K562 (cell line): ENCODE measurements around the gene NCOA6. TPM values are rescaled to one million over a fixed set of nuclear protein-coding genes. Genes with fewer than 3 reads are reported as not detected.

ENCODE experiments used
- ATAC-seq: fragments of 200-7000 bp; cut with Tn5 transposase; 3 replicates; pipeline ENCODE4 v1.9.1; 2020; ENCODE audit warnings: moderate library complexity
- BruUV-seq: library from RNA; stranded (reverse); fragments of 400-500 nt; replicated peaks from 2 replicates; lab custom pipeline; 2021; lab: Mats Ljungman, UMichigan
- CTCF ChIA-PET: fragments of 300-600 bp; formaldehyde crosslinking; extraction: SDS; loops from one replicate; lab custom pipeline; 2021; ENCODE audit warnings: low intra/inter-chr PET ratio; lab: Yijun Ruan, JAX
- POLR2A ChIA-PET: fragments of 300-600, 350-650 bp; sonication (Branson Sonifier 250); formaldehyde crosslinking; extraction: SDS; loops from one replicate; lab custom pipeline; 2021; ENCODE audit warnings: antibody characterized with exemption, inconsistent platforms; lab: Yijun Ruan, JAX
- DNase-seq, 4 experiments: peaks; one replicate each; pipeline versions ENCODE4 v3.0.0 to v3.0.0-alpha.2; 2011 to 2018; ENCODE audit warnings: low spot score in 3 of 4, mixed read lengths in 3 of 4; ENCODE audit errors: extremely low read depth in 1 of 4
- FAIRE-seq: peaks from 2 replicates; lab custom pipeline; 2011; peaks lifted over from hg19 to GRCh38; lab: Jason Lieb, UNC
- H2AFZ ChIP-seq: 2 replicates; pipeline ENCODE4 v1.6.0; 2011; ENCODE audit warnings: low read depth, low read length, control low read depth, inconsistent platforms
- H3K27ac ChIP-seq: fragments of 200-600 bp; 3 replicates; pipeline ENCODE4 v1.8.0; 2011; ENCODE audit warnings: low read depth, mild to moderate bottlenecking, control low read depth, inconsistent platforms, low read length, moderate library complexity, mixed read lengths; ENCODE audit errors: extremely low read depth
- H3K27me3 ChIP-seq, 2 experiments: fragments of 300-600 bp in 1 of 2; 2 replicates in 1 of 2; 3 replicates in 1 of 2; pipeline versions ENCODE4 v1.6.0 to v1.8.0; 2011; ENCODE audit warnings: inconsistent platforms in 2 of 2, low read length in 2 of 2, mild to moderate bottlenecking in 1 of 2, mixed read lengths in 1 of 2, moderate library complexity in 1 of 2; ENCODE audit not compliant: control insufficient read depth in 2 of 2, insufficient read depth in 2 of 2
- H3K36me3 ChIP-seq: fragments of 300-600 bp; 3 replicates; pipeline ENCODE4 v1.8.0; 2011; ENCODE audit warnings: mild to moderate bottlenecking, low read length, inconsistent platforms; ENCODE audit not compliant: control insufficient read depth, insufficient read depth
- H3K4me1 ChIP-seq, 2 experiments: fragments of 200-600 bp in 1 of 2; replicated peaks in 1 of 2; 2 replicates in 1 of 2; 3 replicates in 1 of 2; pipeline versions ENCODE4 v1.5.1 to v1.8.0; 2011; ENCODE audit warnings: inconsistent platforms in 2 of 2, low read length in 2 of 2, mild to moderate bottlenecking in 1 of 2, mixed read lengths in 1 of 2, moderate library complexity in 1 of 2; ENCODE audit not compliant: control insufficient read depth in 2 of 2, insufficient read depth in 2 of 2
- H3K4me2 ChIP-seq: 2 replicates; pipeline ENCODE4 v1.6.1; 2011; ENCODE audit warnings: low read length, control low read depth, inconsistent platforms, mixed read lengths; ENCODE audit not compliant: insufficient read depth
- H3K4me3 ChIP-seq: fragments of 200-600 bp; sonication (generic), shearing (Covaris generic); 2 replicates; pipeline ENCODE4 v1.5.1; 2016; ENCODE audit warnings: control low read depth, inconsistent platforms
- H3K79me2 ChIP-seq: fragments of 200-600 bp; 3 replicates; pipeline ENCODE4 v1.8.0; 2011; ENCODE audit warnings: low read length, inconsistent platforms; ENCODE audit not compliant: control insufficient read depth, insufficient read depth
- H3K9ac ChIP-seq, 2 experiments: 2 replicates each; pipeline versions ENCODE4 v1.6.0 to v1.6.1; 2011; ENCODE audit warnings: low read depth in 2 of 2, low read length in 2 of 2, control low read depth in 1 of 2, inconsistent platforms in 1 of 2, mild to moderate bottlenecking in 1 of 2, mixed read lengths in 1 of 2; ENCODE audit not compliant: insufficient read depth in 1 of 2
- H3K9me1 ChIP-seq: one replicate; pipeline ENCODE4 v1.6.0; 2011; ENCODE audit warnings: inconsistent platforms, mild to moderate bottlenecking, low read length, moderate library complexity; ENCODE audit not compliant: control insufficient read depth, insufficient read depth
- H3K9me3 ChIP-seq: replicated peaks from 2 replicates; pipeline ENCODE4 v1.5.1; 2011; ENCODE audit warnings: low read depth, low read length, inconsistent platforms; ENCODE audit not compliant: control insufficient read depth, insufficient read depth
- H4K20me1 ChIP-seq: replicated peaks from 2 replicates; pipeline ENCODE4 v1.6.1; 2011; ENCODE audit warnings: low read length, inconsistent platforms, mixed read lengths; ENCODE audit not compliant: control insufficient read depth, insufficient read depth
- ATF1 ChIP-seq, 2 experiments: fragments of 450-650 bp in 1 of 2; IDR thresholded peaks; 2 replicates each; pipeline ENCODE4 v1.6.1; 2016; ENCODE audit warnings: missing compliant biosample characterization in 1 of 2, missing genetic modification characterization in 1 of 2
- ATF6 ChIP-seq: sonication (generic); formaldehyde crosslinking; IDR thresholded peaks from 2 replicates; pipeline ENCODE4 v1.4.0; 2020; ENCODE audit warnings: mild to moderate bottlenecking, missing genetic modification reagents
- FOXA3 ChIP-seq, 2 experiments: fragments of 450-650 bp in 1 of 2; sonication (generic) in 1 of 2; formaldehyde crosslinking; IDR thresholded peaks in 1 of 2; conservative IDR thresholded peaks in 1 of 2; 2 replicates each; pipeline versions ENCODE4 v1.4.0 to v1.8.0; 2020 to 2022; ENCODE audit warnings: mild to moderate bottlenecking in 2 of 2, missing genetic modification reagents in 1 of 2
- GATA2 ChIP-seq: sonication (generic); formaldehyde crosslinking; IDR thresholded peaks from 2 replicates; pipeline ENCODE4 v1.4.0; 2020; ENCODE audit warnings: mild to moderate bottlenecking, missing genetic modification reagents
- HNRNPL ChIP-seq: fragments of 200-400 bp; formaldehyde crosslinking; IDR thresholded peaks from 2 replicates; pipeline ENCODE4 v1.6.1; 2017; ENCODE audit warnings: low read depth, mild to moderate bottlenecking, low read length
- NELFE ChIP-seq: IDR thresholded peaks from 2 replicates; pipeline ENCODE4 v1.6.1; 2011; ENCODE audit warnings: mild to moderate bottlenecking; ENCODE audit not compliant: insufficient read depth, insufficient read length
- NFYB ChIP-seq: IDR thresholded peaks from 2 replicates; pipeline ENCODE4 v1.6.1; 2011; ENCODE audit warnings: mild to moderate bottlenecking, moderate library complexity; ENCODE audit not compliant: insufficient read length; ENCODE audit errors: extremely low read depth
- POLR2A ChIP-seq: fragments of 450-650 bp; conservative IDR thresholded peaks from 2 replicates; pipeline ENCODE4 v1.6.1; 2016
- POLR2AphosphoS2 ChIP-seq: IDR thresholded peaks from 2 replicates; pipeline ENCODE4 v1.6.1; 2012; ENCODE audit warnings: low read length, improper control_type of control experiment
- SIN3B ChIP-seq: fragments of 450-650 bp; IDR thresholded peaks from 2 replicates; pipeline ENCODE4 v1.6.1; 2017; ENCODE audit warnings: low read depth, mild to moderate bottlenecking, moderate library complexity
- SMAD4 ChIP-seq: fragments of 250-450 bp; sonication (Bioruptor Pico); conservative IDR thresholded peaks from 2 replicates; pipeline ENCODE4 v1.8.0; 2021; ENCODE audit warnings: inconsistent platforms, mild to moderate bottlenecking, moderate library complexity
- SUPT5H ChIP-seq: fragments of 450-650 bp; IDR thresholded peaks from 2 replicates; pipeline ENCODE4 v1.6.1; 2016
- TOE1 ChIP-seq, 2 experiments: fragments of 450-650 bp in 1 of 2; sonication (generic) in 1 of 2; formaldehyde crosslinking in 1 of 2; IDR thresholded peaks; 2 replicates each; pipeline versions ENCODE4 v1.7.1 to v1.8.0; 2016 to 2022; ENCODE audit warnings: borderline replicate concordance in 2 of 2, mild to moderate bottlenecking in 2 of 2, antibody characterized with exemption in 1 of 2, inconsistent platforms in 1 of 2, low read depth in 1 of 2, missing genetic modification reagents in 1 of 2, moderate library complexity in 1 of 2
- ZNF395 ChIP-seq: fragments of 200-800 bp; sonication (Bioruptor generic); IDR thresholded peaks from 2 replicates; pipeline ENCODE4 v1.6.1; 2017; ENCODE audit warnings: missing genetic modification characterization, missing compliant biosample characterization
- ZNF696 ChIP-seq: fragments of 250-450 bp; sonication (Bioruptor Pico); conservative IDR thresholded peaks from 2 replicates; pipeline ENCODE4 v1.4.0; 2020; ENCODE audit warnings: mild to moderate bottlenecking, moderate library complexity
- ZNF77 ChIP-seq: fragments of 250-450 bp; sonication (Bioruptor Pico); IDR thresholded peaks from 2 replicates; pipeline ENCODE4 v1.5.0; 2020
- ZNF778 ChIP-seq: fragments of 450-650 bp; formaldehyde crosslinking; IDR thresholded peaks from 2 replicates; pipeline ENCODE4 v1.4.0; 2020; ENCODE audit warnings: mild to moderate bottlenecking, moderate library complexity
- WGBS: fragments of 100-300 bp; shearing (Covaris generic); methylation state at CpG from one replicate; pipeline ENCODE4 v1.1.6; 2016; ENCODE audit warnings: low coverage, mixed read lengths; ENCODE audit not compliant: insufficient coverage; ENCODE audit errors: missing lambda C conversion rate; 5-methylcytosine and 5-hydroxymethylcytosine counted together
- in situ Hi-C: fragments of 300-500 bp; cut with MboI; formaldehyde crosslinking; loops from 4 replicates; pipeline ENCODE4 v1.15.0; 2018; ENCODE audit warnings: inconsistent platforms, mixed read lengths
- intact Hi-C: fragments of 100-400 bp; cut with micrococcal nuclease; formaldehyde crosslinking; loops from 2 replicates; pipeline ENCODE4 v1.14.2; 2022
- polyA plus RNA-seq, 8 experiments: library from polyadenylated mRNA; depleted of rRNA in 4 of 8; stranded (reverse) in 5 of 8; unstranded in 3 of 8; fragments of >200 nt; fragmentation: Nextera tagmentation in 2 of 8; fragmentation: Illumina TruSeq in 1 of 8; extraction: Ambion mirVana in 2 of 8; extraction: Trizol in 1 of 8; gene quantifications; 2 replicates each; pipeline versions ENCODE4 v1.2.1 to v1.2.3, GENCODE V29; 2011 to 2014; ENCODE audit warnings: inconsistent platforms in 1 of 8, missing spikeins in 1 of 8
- total RNA-seq, 7 experiments: library from RNA; depleted of rRNA in 6 of 7; stranded (reverse); fragments of >200 nt in 6 of 7; fragmentation: Illumina TruSeq in 2 of 7; extraction: Trizol in 2 of 7; gene quantifications; 2 replicates each; pipeline versions ENCODE4 v1.2.1 to v1.2.3, GENCODE V29; 2011 to 2021; ENCODE audit warnings: low replicate concordance in 1 of 7

NCOA6 gene
- total and polyA plus RNA-seq, 9 of the 15 experiments (the other 6 are each of a cell fraction or from before 2014, with no cell fraction given) = 6.1 to 25.0 (median 9.5) TPM

- CTCF ChIA-PET = interaction anchor here (0.5 kb wide), 1 partner anchor 129 kb away, joined by 3 read pairs; no protein-coding TSS in a partner anchor
- POLR2A ChIA-PET = interaction anchor here (0.5 to 1.0 kb wide), 3 partner anchors 10 to 180 kb away, joined by 3 to 4 read pairs (median 3); no protein-coding TSS in a partner anchor
- H3K79me2 ChIP-seq = no peaks in the 10 kb centered on the region
- H3K27ac ChIP-seq = peak overlapping the region; percentile 72
- peak overlapping the region; percentile 73 for H3K4me3 ChIP-seq
- H4K20me1 ChIP-seq = 0 out of 2 replicates have a peak, but pooled peaks cover 2% of the 10 kb centered on the region
- FAIRE-seq (no peak), DNase-seq (peak; percentile 78 to 88 (median 86)), ATAC-seq (peak; percentile 74)
- H3K9me3 ChIP-seq = no peaks in the 10 kb centered on the region
- H3K4me1 ChIP-seq = peaks cover 32 to 46% of the 10 kb centered on the region in 2 experiments
- BruUV-seq = no TSS peak
- H2AFZ ChIP-seq = peak overlapping the region; percentile 96
- peak overlapping the region; percentile 84 for H3K4me2 ChIP-seq
- WGBS = 4% methylated on average over 20 of the region's 64 CpGs
- peak overlapping the region; percentile 79 to 93 for H3K9ac ChIP-seq
- H3K27me3 ChIP-seq = no peaks in the 10 kb centered on the region
- no peaks in the 10 kb centered on the region for H3K9me1 ChIP-seq
- peaks cover 2% of the 10 kb centered on the region; the same call in 2 of the 3 replicates for H3K36me3 ChIP-seq
- in situ Hi-C loops (loop anchor here (10.0 kb wide), 2 partner anchors 174 to 394 kb away; no protein-coding TSS in a partner anchor), intact Hi-C loops (loop anchor here (1.0 to 5.0 kb wide), 3 partner anchors 171 to 517 kb away; no protein-coding TSS in a partner anchor)
- TF ChIP-seq FOXA3 (CRISPR knock-in tag; conservative IDR thresholded peaks at IDR 0.05 in 1 of 2, IDR thresholded peaks at IDR 0.05 in 1 of 2) (no peak), POLR2AphosphoS2 (no peak), SIN3B (0 out of 2 replicates have a peak, but pooled peaks have one; percentile 35), SMAD4 (CRISPR knock-in tag) (0 out of 2 replicates have a peak, but pooled peaks have one; percentile 13), ATF6 (CRISPR knock-in tag) (0 out of 2 replicates have a peak, but pooled peaks have one; percentile 33), ZNF77 (CRISPR knock-in tag) (no peak), ATF1 (CRISPR knock-in tag; IDR thresholded peaks at IDR 0.05) (no peak), ATF1 (tag; IDR thresholded peaks at IDR 0.05) (peak; percentile 79), NELFE (no peak), ZNF696 (CRISPR knock-in tag) (no peak), ZNF778 (CRISPR knock-in tag) (no peak), HNRNPL (0 out of 2 replicates have a peak, but pooled peaks have one; percentile 55), ZNF395 (CRISPR knock-in tag) (0 out of 2 replicates have a peak, but pooled peaks have one; percentile 24), GATA2 (0 out of 2 replicates have a peak, but pooled peaks have one; percentile 6), POLR2A (peak; percentile 69), TOE1 (IDR thresholded peaks at IDR 0.05; ENCODE audit: borderline replicate concordance) (0 out of 2 replicates have a peak, but pooled peaks have one; percentile 27), TOE1 (CRISPR knock-in tag; IDR thresholded peaks at IDR 0.05; ENCODE audit: borderline replicate concordance, low read depth) (no peak), NFYB (no peak), SUPT5H (peak; percentile 70)
These were observed 116.2 kb downstream of the NCOA6 start for GRCh38 chr20:34709044-34709830.
